Activated B cell treated with CpG ODN at 0.5 μM for 24 hours (primary cell): Measurements from ENCODE around the gene CERCAM. TPM values are rescaled to one million over a fixed set of nuclear protein-coding genes. Genes with fewer than 3 reads are reported as not detected.

Experiments used
- ATAC-seq: fragments of 200-7000 bp; cut with Tn5 transposase; one replicate; pipeline ENCODE4 v1.10.0; 2021; ENCODE audit warnings: low read depth, mild to moderate bottlenecking, moderate library complexity
- CTCF ChIA-PET: fragments of 350-600 bp; sonication (Branson Sonifier 250); formaldehyde crosslinking; loops from one replicate; lab custom pipeline; 2021; ENCODE audit warnings: antibody characterized with exemption; lab: Charles Lee
- POLR2A ChIA-PET: fragments of 350-600 bp; sonication (Branson Sonifier 250); formaldehyde crosslinking; loops from one replicate; lab custom pipeline; 2021; ENCODE audit warnings: antibody characterized with exemption; lab: Charles Lee
- DNase-seq: peaks from one replicate; pipeline ENCODE4 v3.0.0; 2022
- H3K27ac Mint-ChIP-seq: one replicate; pipeline ENCODE4 v1.8.0; 2020; ENCODE audit warnings: mixed read lengths
- H3K27me3 Mint-ChIP-seq: one replicate; pipeline ENCODE4 v1.8.0; 2021; ENCODE audit warnings: mixed read lengths
- H3K36me3 Mint-ChIP-seq: one replicate; pipeline ENCODE4 v1.8.0; 2021; ENCODE audit warnings: low read depth, mixed read lengths
- H3K4me1 Mint-ChIP-seq: one replicate; pipeline ENCODE4 v1.8.0; 2021; ENCODE audit warnings: mixed read lengths
- H3K4me3 Mint-ChIP-seq: one replicate; pipeline ENCODE4 v1.8.0; 2020; ENCODE audit warnings: mild to moderate bottlenecking, mixed read lengths
- H3K9me3 Mint-ChIP-seq: one replicate; pipeline ENCODE4 v1.8.0; 2020; ENCODE audit warnings: mixed read lengths
- CTCF ChIP-seq: fragments of 200-600 bp; IDR thresholded peaks from one replicate; pipeline ENCODE4 v1.8.0; 2022; ENCODE audit warnings: antibody characterized with exemption, mild to moderate bottlenecking
- intact Hi-C: fragments of 100-400 bp; cut with micrococcal nuclease; formaldehyde crosslinking; loops from one replicate; pipeline ENCODE4 v1.15.1; 2024
- total RNA-seq: library from RNA; stranded (reverse); gene quantifications from 2 replicates; pipeline ENCODE4 v1.2.3, GENCODE V29; 2022

Gene CERCAM
- total RNA-seq, 1 donor from 2014 or later, result 1.7 TPM

- TF ChIP-seq CTCF, result no peak
- ATAC-seq (no peak), DNase-seq (no peak)
- no peak overlapping the region for H3K27ac Mint-ChIP-seq
- no peaks in the 10 kb centered on the region for H3K27me3 Mint-ChIP-seq
- intact Hi-C loops, result no loop called here
- peaks cover 41% of the 10 kb centered on the region for H3K36me3 Mint-ChIP-seq
- peaks cover 31% of the 10 kb centered on the region for H3K4me1 Mint-ChIP-seq
- no peak overlapping the region for H3K4me3 Mint-ChIP-seq
- CTCF ChIA-PET, result no interaction called here
- H3K9me3 Mint-ChIP-seq, result no peaks in the 10 kb centered on the region
- POLR2A ChIA-PET, result no interaction called here
These were observed 46.4 kb upstream of the CERCAM start for GRCh38 chr9:128374221-128374675.

- no peak overlapping the region for H3K27ac Mint-ChIP-seq
- ChIA-PET POLR2A (interaction anchor here (0.6 kb wide), 2 partner anchors 80 to 932 kb away, joined by 3 read pairs; partner anchors contain the start of gene ODF2), CTCF (interaction anchor here (1.9 kb wide), 1 partner anchor 13 kb away, joined by 5 read pairs; no protein-coding TSS in a partner anchor)
- H3K27me3 Mint-ChIP-seq, result no peaks in the 10 kb centered on the region
- no peak for DNase-seq
- no peaks in the 10 kb centered on the region for H3K9me3 Mint-ChIP-seq
- peaks cover 23% of the 10 kb centered on the region for H3K4me1 Mint-ChIP-seq
- ATAC-seq, result no peak
- intact Hi-C loops, result no loop called here
- no peak overlapping the region for H3K4me3 Mint-ChIP-seq
- no peak for TF ChIP-seq CTCF
- H3K36me3 Mint-ChIP-seq, result peaks cover 49% of the 10 kb centered on the region
These were observed 44.8 kb upstream of the CERCAM start for GRCh38 chr9:128375865-128376264.

GRCh38 chr9:128382261-128382660, 38.4 kb upstream of the CERCAM start:
- POLR2A ChIA-PET, result no interaction called here
- no peak overlapping the region for H3K4me3 Mint-ChIP-seq
- ATAC-seq (no peak), DNase-seq (no peak)
- no peak overlapping the region for H3K27ac Mint-ChIP-seq
- H3K9me3 Mint-ChIP-seq, result no peaks in the 10 kb centered on the region
- peaks cover 69% of the 10 kb centered on the region for H3K36me3 Mint-ChIP-seq
- no peaks in the 10 kb centered on the region for H3K27me3 Mint-ChIP-seq
- no peak for TF ChIP-seq CTCF
- no peaks in the 10 kb centered on the region for H3K4me1 Mint-ChIP-seq
- intact Hi-C loops, result no loop called here
- CTCF ChIA-PET, result interaction anchor here (1.5 kb wide), 1 partner anchor 87 kb away, joined by 3 read pairs; no protein-coding TSS in a partner anchor

- Mint-ChIP-seq H3K36me3 (peaks cover 77% of the 10 kb centered on the region), H3K4me1 (no peaks in the 10 kb centered on the region), H3K9me3 (no peaks in the 10 kb centered on the region), H3K4me3 (no peak overlapping the region), H3K27ac (no peak overlapping the region), H3K27me3 (no peaks in the 10 kb centered on the region)
- intact Hi-C loops, result no loop called here
- TF ChIP-seq CTCF, result no peak
- no peak for ATAC-seq
- POLR2A ChIA-PET, result no interaction called here
- CTCF ChIA-PET, result interaction anchor here (0.7 to 1.5 kb wide), 2 partner anchors 21 to 88 kb away, joined by 3 to 4 read pairs; no protein-coding TSS in a partner anchor
- DNase-seq, result no peak
These were observed 37.5 kb upstream of the CERCAM start for GRCh38 chr9:128383007-128383753.

- Mint-ChIP-seq H3K4me3 (no peak overlapping the region), H3K27ac (no peak overlapping the region), H3K27me3 (no peaks in the 10 kb centered on the region), H3K9me3 (no peaks in the 10 kb centered on the region), H3K36me3 (peaks cover 78% of the 10 kb centered on the region), H3K4me1 (no peaks in the 10 kb centered on the region)
- no peak for TF ChIP-seq CTCF
- CTCF ChIA-PET, result interaction anchor here (0.7 kb wide), 1 partner anchor 22 kb away, joined by 4 read pairs; no protein-coding TSS in a partner anchor
- no peak for DNase-seq
- POLR2A ChIA-PET, result no interaction called here
- intact Hi-C loops, result no loop called here
- no peak for ATAC-seq
These were observed 36.9 kb upstream of the CERCAM start for GRCh38 chr9:128383791-128384190.
